ENCODE measurements around the gene AKR1C4. TPM values are rescaled to one million over a fixed set of nuclear protein-coding genes. Genes with fewer than 3 reads are reported as not detected.

The AKR1C4 gene
- total RNA-seq, 1 experiment from 2014 or later: not detected

GRCh38 chr10:5187867-5188266, 8.8 kb upstream of the AKR1C4 start:
- no TSS peak for BruUV-seq (replicated peaks)
- ATAC-seq (no peak), DNase-seq (ENCODE audit: low read depth, low spot score) (no peak)
- no peaks in the 10 kb centered on the region for H3K4me1 ChIP-seq (ENCODE audit: control insufficient read depth, insufficient read depth, low read length)
- CTCF ChIA-PET: no interaction called here
- no peaks in the 10 kb centered on the region for H3K27me3 ChIP-seq (ENCODE audit: control insufficient read depth, insufficient read depth, low read length)
- no peaks in the 10 kb centered on the region for H3K36me3 ChIP-seq (ENCODE audit: control insufficient read depth, insufficient read depth, low read length)
- no peak overlapping the region for H3K27ac ChIP-seq (ENCODE audit: low read length)
- H3K4me3 ChIP-seq (ENCODE audit: low read depth in 2 of 2, low read length in 2 of 2): no peak overlapping the region
- POLR2A ChIA-PET: no interaction called here
- in situ Hi-C loops (cut with HindIII; ENCODE audit: low pct_unique_long_range_greater_than_20kb, low sequenced_read_pairs): no loop called here
- intact Hi-C loops (cut with micrococcal nuclease; ENCODE audit: unreplicated experiment): no loop called here
- TF ChIP-seq POLR2AphosphoS5 (IDR thresholded peaks at IDR 0.05; ENCODE audit: low read depth, low read length) (no peak), REST (IDR thresholded peaks at IDR 0.05; ENCODE audit: insufficient read depth in 1 of 2, low read depth in 2 of 2, low read length in 1 of 2) (no peak), TCF7L2 (IDR thresholded peaks at IDR 0.05; ENCODE audit: low read depth, low read length) (no peak), CTCF (IDR thresholded peaks at IDR 0.05) (no peak), SIN3A (IDR thresholded peaks at IDR 0.05; ENCODE audit: borderline replicate concordance, insufficient read depth, low read depth, low read length) (no peak)
- no peaks in the 10 kb centered on the region for H3K9me3 ChIP-seq (ENCODE audit: control insufficient read depth, insufficient read depth, low read depth, low read length)

- in situ Hi-C loops (cut with HindIII; ENCODE audit: low pct_unique_long_range_greater_than_20kb, low sequenced_read_pairs) (no loop called here), intact Hi-C loops (cut with micrococcal nuclease; ENCODE audit: unreplicated experiment) (no loop called here)
- no peak overlapping the region for H3K27ac ChIP-seq (ENCODE audit: low read length)
- no TSS peak for BruUV-seq (replicated peaks)
- POLR2A ChIA-PET: no interaction called here
- no peaks in the 10 kb centered on the region for H3K9me3 ChIP-seq (ENCODE audit: control insufficient read depth, insufficient read depth, low read depth, low read length)
- CTCF ChIA-PET: interaction anchor here (0.6 kb wide), 1 partner anchor 95 kb away, joined by 3 read pairs; no protein-coding TSS in a partner anchor
- ATAC-seq (no peak), DNase-seq (ENCODE audit: low read depth, low spot score) (no peak)
- no peaks in the 10 kb centered on the region for H3K4me1 ChIP-seq (ENCODE audit: control insufficient read depth, insufficient read depth, low read length)
- H3K4me3 ChIP-seq (ENCODE audit: low read depth in 2 of 2, low read length in 2 of 2): no peak overlapping the region
- TF ChIP-seq SIN3A (IDR thresholded peaks at IDR 0.05; ENCODE audit: borderline replicate concordance, insufficient read depth, low read depth, low read length) (no peak), CTCF (IDR thresholded peaks at IDR 0.05) (no peak)
- H3K36me3 ChIP-seq (ENCODE audit: control insufficient read depth, insufficient read depth, low read length): no peaks in the 10 kb centered on the region
- no peaks in the 10 kb centered on the region for H3K27me3 ChIP-seq (ENCODE audit: control insufficient read depth, insufficient read depth, low read length)
Measured at GRCh38 chr10:5188358-5188757, 8.3 kb upstream of the AKR1C4 start.

- POLR2A ChIA-PET: no interaction called here
- BruUV-seq (replicated peaks): no TSS peak
- DNase-seq (ENCODE audit: low read depth, low spot score) (no peak), ATAC-seq (no peak)
- no peak for TF ChIP-seq CTCF (IDR thresholded peaks at IDR 0.05)
- no peak for TF ChIP-seq TCF7L2 (IDR thresholded peaks at IDR 0.05; ENCODE audit: low read depth, low read length)
- TF ChIP-seq REST (IDR thresholded peaks at IDR 0.05; ENCODE audit: insufficient read depth in 1 of 2, low read depth in 2 of 2, low read length in 1 of 2): no peak
- no peak for TF ChIP-seq POLR2AphosphoS5 (IDR thresholded peaks at IDR 0.05; ENCODE audit: low read depth, low read length)
- no peak for TF ChIP-seq SIN3A (IDR thresholded peaks at IDR 0.05; ENCODE audit: borderline replicate concordance, insufficient read depth, low read depth, low read length)
- no peaks in the 10 kb centered on the region for H3K36me3 ChIP-seq (ENCODE audit: control insufficient read depth, insufficient read depth, low read length)
- H3K4me3 ChIP-seq (ENCODE audit: low read depth in 2 of 2, low read length in 2 of 2): no peak overlapping the region
- H3K27ac ChIP-seq (ENCODE audit: low read length): no peak overlapping the region
- H3K27me3 ChIP-seq (ENCODE audit: control insufficient read depth, insufficient read depth, low read length): no peaks in the 10 kb centered on the region
- CTCF ChIA-PET: no interaction called here
- H3K4me1 ChIP-seq (ENCODE audit: control insufficient read depth, insufficient read depth, low read length): no peaks in the 10 kb centered on the region
- no peaks in the 10 kb centered on the region for H3K9me3 ChIP-seq (ENCODE audit: control insufficient read depth, insufficient read depth, low read depth, low read length)
- intact Hi-C loops (cut with micrococcal nuclease; ENCODE audit: unreplicated experiment): no loop called here
- in situ Hi-C loops (cut with HindIII; ENCODE audit: low pct_unique_long_range_greater_than_20kb, low sequenced_read_pairs): no loop called here
Measured at GRCh38 chr10:5194431-5194830, 2.2 kb upstream of the AKR1C4 start.

Data from Panc1 (cell line).